Measurements from ENCODE around the gene PKN2.
"Not testable (repeated sequence)": the region's sequence is repeated elsewhere in the genome, so short reads cannot be mapped to it uniquely, and the experiment has no call there.

DNA sequence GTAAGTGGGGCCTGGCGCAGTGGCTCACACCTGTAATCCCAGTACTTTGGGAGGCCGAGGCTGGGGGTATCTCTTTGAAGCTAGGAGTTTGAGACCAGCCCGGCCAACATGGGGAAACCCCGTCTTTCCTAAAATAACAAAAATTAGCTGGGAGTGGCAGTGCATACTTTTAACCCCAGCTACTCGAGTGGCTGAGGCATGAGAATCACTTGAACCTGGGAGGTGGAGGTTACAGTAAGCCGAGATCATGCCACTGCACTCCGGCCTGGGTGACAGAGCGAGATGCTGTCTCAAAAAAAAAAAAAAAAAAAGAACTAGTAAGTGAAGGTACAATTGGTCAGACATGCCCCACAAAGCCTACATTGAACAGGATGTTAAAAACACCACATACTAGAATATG is 196.6 kb downstream of the PKN2 start:
- TF ChIP-seq, protein P1, sequence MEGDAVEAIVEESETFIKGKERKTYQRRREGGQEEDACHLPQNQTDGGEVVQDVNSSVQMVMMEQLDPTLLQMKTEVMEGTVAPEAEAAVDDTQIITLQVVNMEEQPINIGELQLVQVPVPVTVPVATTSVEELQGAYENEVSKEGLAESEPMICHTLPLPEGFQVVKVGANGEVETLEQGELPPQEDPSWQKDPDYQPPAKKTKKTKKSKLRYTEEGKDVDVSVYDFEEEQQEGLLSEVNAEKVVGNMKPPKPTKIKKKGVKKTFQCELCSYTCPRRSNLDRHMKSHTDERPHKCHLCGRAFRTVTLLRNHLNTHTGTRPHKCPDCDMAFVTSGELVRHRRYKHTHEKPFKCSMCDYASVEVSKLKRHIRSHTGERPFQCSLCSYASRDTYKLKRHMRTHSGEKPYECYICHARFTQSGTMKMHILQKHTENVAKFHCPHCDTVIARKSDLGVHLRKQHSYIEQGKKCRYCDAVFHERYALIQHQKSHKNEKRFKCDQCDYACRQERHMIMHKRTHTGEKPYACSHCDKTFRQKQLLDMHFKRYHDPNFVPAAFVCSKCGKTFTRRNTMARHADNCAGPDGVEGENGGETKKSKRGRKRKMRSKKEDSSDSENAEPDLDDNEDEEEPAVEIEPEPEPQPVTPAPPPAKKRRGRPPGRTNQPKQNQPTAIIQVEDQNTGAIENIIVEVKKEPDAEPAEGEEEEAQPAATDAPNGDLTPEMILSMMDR (conservative IDR thresholded peaks at IDR 0.05; ENCODE audit: low read depth, low read length), result not testable (repeated sequence)
- TF ChIP-seq, protein P2, sequence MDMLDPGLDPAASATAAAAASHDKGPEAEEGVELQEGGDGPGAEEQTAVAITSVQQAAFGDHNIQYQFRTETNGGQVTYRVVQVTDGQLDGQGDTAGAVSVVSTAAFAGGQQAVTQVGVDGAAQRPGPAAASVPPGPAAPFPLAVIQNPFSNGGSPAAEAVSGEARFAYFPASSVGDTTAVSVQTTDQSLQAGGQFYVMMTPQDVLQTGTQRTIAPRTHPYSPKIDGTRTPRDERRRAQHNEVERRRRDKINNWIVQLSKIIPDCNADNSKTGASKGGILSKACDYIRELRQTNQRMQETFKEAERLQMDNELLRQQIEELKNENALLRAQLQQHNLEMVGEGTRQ (IDR thresholded peaks at IDR 0.05; ENCODE audit: low read depth, low read length), result not testable (repeated sequence)
- TF ChIP-seq CHD1 (IDR thresholded peaks at IDR 0.05; ENCODE audit: low read depth, low read length); FOS (IDR thresholded peaks at IDR 0.05; ENCODE audit: low read depth, low read length); RCOR1 (IDR thresholded peaks at IDR 0.05; ENCODE audit: insufficient replicate concordance, low read length); SMC3 (IDR thresholded peaks at IDR 0.05; ENCODE audit: low read depth, low read length); POLR2A (IDR thresholded peaks at IDR 0.05; ENCODE audit: low read depth, low read length); BHLHE40 (IDR thresholded peaks at IDR 0.05; ENCODE audit: low read depth, low read length); RAD21 (IDR thresholded peaks at IDR 0.05; ENCODE audit: low read length); MAZ (IDR thresholded peaks at IDR 0.05; ENCODE audit: borderline replicate concordance, low read depth, low read length); CEBPB (IDR thresholded peaks at IDR 0.05; ENCODE audit: low read depth, low read length): not testable (repeated sequence)
